ENCODE results near the gene SLC12A9.

DNA sequence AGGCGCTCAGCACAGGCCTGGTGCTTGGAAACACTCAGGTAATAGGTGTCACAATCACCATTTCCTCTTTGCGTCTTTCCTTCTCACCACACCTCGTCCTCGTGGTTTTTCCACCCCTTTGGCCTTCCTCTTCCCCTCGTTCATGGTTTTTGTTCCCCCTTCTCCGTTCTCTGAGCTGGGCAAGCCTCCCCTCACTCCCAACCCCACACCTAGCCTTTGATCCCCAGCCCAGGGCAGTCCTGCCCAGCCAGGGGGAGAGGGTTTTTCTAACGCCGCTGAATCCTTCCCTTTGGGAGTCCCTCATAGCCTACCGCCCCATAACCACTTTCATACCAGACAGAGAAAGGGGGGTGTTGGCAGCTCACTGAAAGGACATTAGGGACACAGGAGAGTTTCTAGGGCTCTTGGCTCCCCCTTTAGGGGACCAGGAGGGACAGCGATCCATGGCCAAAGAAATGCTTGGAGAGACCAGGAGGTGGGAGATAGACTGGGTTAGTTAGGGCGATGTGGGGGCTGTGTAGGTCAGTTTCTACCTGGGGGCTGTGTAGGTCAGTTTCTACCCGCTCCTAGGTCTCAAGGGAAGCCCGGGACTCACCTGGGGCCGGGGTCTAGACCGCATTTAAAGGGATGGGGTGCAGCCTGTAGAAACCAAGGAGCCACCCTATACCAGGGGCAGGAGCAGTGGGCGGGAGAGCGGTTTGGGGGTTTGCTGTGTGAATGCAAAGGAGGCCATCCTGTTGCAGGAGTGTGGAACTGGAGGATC, 26.6 kb upstream of the SLC12A9 start:
- TF ChIP-seq, protein P1, sequence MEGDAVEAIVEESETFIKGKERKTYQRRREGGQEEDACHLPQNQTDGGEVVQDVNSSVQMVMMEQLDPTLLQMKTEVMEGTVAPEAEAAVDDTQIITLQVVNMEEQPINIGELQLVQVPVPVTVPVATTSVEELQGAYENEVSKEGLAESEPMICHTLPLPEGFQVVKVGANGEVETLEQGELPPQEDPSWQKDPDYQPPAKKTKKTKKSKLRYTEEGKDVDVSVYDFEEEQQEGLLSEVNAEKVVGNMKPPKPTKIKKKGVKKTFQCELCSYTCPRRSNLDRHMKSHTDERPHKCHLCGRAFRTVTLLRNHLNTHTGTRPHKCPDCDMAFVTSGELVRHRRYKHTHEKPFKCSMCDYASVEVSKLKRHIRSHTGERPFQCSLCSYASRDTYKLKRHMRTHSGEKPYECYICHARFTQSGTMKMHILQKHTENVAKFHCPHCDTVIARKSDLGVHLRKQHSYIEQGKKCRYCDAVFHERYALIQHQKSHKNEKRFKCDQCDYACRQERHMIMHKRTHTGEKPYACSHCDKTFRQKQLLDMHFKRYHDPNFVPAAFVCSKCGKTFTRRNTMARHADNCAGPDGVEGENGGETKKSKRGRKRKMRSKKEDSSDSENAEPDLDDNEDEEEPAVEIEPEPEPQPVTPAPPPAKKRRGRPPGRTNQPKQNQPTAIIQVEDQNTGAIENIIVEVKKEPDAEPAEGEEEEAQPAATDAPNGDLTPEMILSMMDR (IDR thresholded peaks at IDR 0.05) = no peak
- no peak for TF ChIP-seq EP300 (IDR thresholded peaks at IDR 0.05; ENCODE audit: low read depth)
- no peak for TF ChIP-seq POLR2AphosphoS5 (IDR thresholded peaks at IDR 0.05)
- TF ChIP-seq POLR2A (IDR thresholded peaks at IDR 0.05) = no peak
